ENCODE results near the gene ZNRF3.
"Not testable (repeated sequence)": the region's sequence is repeated elsewhere in the genome, so short reads cannot be mapped to it uniquely, and the experiment has no call there.

Gene ZNRF3

DNA sequence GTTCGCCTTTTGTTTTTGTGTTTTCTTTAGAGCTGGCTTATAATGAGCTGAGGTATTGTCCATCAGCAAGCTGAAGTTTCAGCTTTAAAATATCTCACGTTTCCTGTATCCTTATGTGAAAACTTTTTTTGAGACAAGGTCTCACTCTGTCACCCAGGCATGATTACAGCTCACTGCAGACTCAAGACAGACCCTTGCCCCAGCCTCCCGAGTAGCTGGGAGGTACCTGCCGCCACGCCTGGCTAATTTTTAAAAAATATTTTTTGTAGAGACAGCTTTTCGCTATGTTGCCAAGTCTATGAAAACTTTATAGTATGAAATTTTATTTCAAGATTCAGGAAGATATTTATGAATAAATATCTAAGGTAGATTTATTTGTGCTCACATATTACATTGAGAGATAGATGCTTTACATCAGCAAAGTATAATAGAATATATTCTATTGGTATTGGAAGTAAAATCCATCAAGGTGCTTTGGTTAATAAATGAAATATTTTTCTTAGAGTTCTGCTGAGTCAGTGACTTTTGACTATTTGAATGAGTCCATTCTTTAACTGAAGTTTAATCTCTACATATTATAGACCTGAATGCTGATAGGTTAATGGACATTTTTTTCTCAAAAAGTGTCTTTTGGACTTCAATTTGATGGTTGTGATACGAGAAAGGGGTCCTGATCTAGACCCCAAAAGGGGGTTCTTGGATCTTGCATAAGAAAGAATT, 199.6 kb downstream of the ZNRF3 start:
- no peak for DNase-seq (ENCODE audit: low read depth)
- no peak overlapping the region for H3K4me3 ChIP-seq (ENCODE audit: low read length)
- TF ChIP-seq, protein P1, sequence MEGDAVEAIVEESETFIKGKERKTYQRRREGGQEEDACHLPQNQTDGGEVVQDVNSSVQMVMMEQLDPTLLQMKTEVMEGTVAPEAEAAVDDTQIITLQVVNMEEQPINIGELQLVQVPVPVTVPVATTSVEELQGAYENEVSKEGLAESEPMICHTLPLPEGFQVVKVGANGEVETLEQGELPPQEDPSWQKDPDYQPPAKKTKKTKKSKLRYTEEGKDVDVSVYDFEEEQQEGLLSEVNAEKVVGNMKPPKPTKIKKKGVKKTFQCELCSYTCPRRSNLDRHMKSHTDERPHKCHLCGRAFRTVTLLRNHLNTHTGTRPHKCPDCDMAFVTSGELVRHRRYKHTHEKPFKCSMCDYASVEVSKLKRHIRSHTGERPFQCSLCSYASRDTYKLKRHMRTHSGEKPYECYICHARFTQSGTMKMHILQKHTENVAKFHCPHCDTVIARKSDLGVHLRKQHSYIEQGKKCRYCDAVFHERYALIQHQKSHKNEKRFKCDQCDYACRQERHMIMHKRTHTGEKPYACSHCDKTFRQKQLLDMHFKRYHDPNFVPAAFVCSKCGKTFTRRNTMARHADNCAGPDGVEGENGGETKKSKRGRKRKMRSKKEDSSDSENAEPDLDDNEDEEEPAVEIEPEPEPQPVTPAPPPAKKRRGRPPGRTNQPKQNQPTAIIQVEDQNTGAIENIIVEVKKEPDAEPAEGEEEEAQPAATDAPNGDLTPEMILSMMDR (conservative IDR thresholded peaks at IDR 0.05; ENCODE audit: low read depth, low read length): no peak

DNA sequence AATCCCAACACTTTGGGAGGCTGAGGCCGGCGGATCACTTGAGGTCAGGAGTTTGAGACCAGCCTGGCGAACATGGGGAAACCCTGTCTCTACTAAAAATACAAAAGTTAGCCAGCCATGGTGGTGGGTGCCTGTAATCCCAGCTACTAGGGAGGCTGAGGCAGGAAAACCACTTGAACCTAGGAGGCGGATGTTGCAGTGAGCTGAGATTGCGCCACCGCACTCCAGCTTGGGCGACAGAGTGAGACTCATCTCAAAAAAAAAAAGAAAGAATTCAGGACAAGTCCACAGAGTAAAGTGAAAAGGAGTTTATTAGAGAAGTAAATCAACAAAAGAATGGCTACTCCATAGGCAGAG, 200.2 kb downstream of the ZNRF3 start:
- H3K4me3 ChIP-seq (ENCODE audit: low read length); DNase-seq (ENCODE audit: low read depth): not testable (repeated sequence)

GRCh38 chr22:29083933-29084591, 200.7 kb downstream of the ZNRF3 start:
- H3K4me3 ChIP-seq (ENCODE audit: low read length): no peak overlapping the region
- TF ChIP-seq, protein P1 (conservative IDR thresholded peaks at IDR 0.05; ENCODE audit: low read depth, low read length): no peak
- no peak for DNase-seq (ENCODE audit: low read depth)

DNA sequence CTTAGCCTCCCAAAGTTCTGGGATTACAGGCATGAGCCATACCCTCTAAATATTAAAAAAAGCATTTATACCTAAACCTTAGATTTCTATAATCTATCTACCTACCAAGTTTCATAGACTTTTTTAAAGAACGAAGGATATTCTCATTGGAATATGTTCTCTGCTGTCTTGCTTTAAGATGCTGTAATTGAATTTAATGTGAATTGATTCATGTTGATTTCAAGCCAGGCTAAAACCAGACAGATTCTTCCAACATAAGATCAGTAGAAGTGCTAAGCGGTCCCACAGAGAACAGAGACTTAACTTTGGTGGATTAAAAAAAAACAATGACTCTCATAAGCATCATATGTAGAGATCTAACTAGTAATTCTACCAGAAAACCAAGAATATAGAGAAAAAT, 203.6 kb downstream of the ZNRF3 start:
- TF ChIP-seq, protein P1 (conservative IDR thresholded peaks at IDR 0.05; ENCODE audit: low read depth, low read length): no peak
- no peak overlapping the region for H3K4me3 ChIP-seq (ENCODE audit: low read length)
- no peak for DNase-seq (ENCODE audit: low read depth)

DNA sequence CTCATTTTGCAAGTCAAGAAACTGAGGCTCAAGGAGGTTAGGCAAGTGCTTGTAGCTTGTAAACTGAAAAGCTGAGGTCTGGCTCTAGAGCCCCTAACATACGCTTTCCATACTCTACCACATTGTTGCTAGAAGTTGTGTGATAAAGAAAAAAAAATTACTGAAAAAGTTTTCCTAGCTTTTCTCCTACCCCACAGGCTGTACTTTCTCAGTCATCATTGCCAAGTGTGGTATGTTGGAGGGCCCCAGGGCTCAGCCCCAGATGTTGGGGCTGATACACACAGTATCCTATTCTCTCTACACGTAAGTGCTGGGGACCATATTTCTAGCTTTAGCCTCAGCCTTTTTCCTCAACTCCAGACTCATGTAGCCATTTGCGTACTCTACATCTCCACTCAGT, 205.4 kb downstream of the ZNRF3 start:
- TF ChIP-seq, protein P1 (conservative IDR thresholded peaks at IDR 0.05; ENCODE audit: low read depth, low read length): no peak

GRCh38 chr22:29089507-29089906, 206.1 kb downstream of the ZNRF3 start:
- TF ChIP-seq, protein P1 (conservative IDR thresholded peaks at IDR 0.05; ENCODE audit: low read depth, low read length): no peak
- no peak for DNase-seq (ENCODE audit: low read depth)
- no peak overlapping the region for H3K4me3 ChIP-seq (ENCODE audit: low read length)

More for the DNA sequence above, 205.4 kb downstream of the ZNRF3 start:
- H3K4me3 ChIP-seq (ENCODE audit: low read length): no peak overlapping the region
- no peak for DNase-seq (ENCODE audit: low read depth)

GRCh38 chr22:29090039-29090438, 206.7 kb downstream of the ZNRF3 start:
- H3K4me3 ChIP-seq (ENCODE audit: low read length): no peak overlapping the region
- no peak for DNase-seq (ENCODE audit: low read depth)
- TF ChIP-seq, protein P1 (conservative IDR thresholded peaks at IDR 0.05; ENCODE audit: low read depth, low read length): no peak

Data from retinal pigment epithelial cell (primary cell).